Right forelimb (tissue), 1 donor: ENCODE data around the gene GPR4.

ENCODE experiments used
- DNase-seq: peaks from one replicate; pipeline ENCODE4 v3.0.0-alpha.2; 2018

Gene GPR4

GRCh38 chr19:45547211-45547770, 54.7 kb downstream of the GPR4 start:
- no peak for DNase-seq

GRCh38 chr19:45542234-45542668, 59.8 kb downstream of the GPR4 start:
- no peak for DNase-seq
